ENCODE measurements around the gene DNAJC2.
"Not testable (repeated sequence)": the region's sequence is repeated elsewhere in the genome, so short reads cannot be mapped to it uniquely, and the experiment has no call there.

DNA sequence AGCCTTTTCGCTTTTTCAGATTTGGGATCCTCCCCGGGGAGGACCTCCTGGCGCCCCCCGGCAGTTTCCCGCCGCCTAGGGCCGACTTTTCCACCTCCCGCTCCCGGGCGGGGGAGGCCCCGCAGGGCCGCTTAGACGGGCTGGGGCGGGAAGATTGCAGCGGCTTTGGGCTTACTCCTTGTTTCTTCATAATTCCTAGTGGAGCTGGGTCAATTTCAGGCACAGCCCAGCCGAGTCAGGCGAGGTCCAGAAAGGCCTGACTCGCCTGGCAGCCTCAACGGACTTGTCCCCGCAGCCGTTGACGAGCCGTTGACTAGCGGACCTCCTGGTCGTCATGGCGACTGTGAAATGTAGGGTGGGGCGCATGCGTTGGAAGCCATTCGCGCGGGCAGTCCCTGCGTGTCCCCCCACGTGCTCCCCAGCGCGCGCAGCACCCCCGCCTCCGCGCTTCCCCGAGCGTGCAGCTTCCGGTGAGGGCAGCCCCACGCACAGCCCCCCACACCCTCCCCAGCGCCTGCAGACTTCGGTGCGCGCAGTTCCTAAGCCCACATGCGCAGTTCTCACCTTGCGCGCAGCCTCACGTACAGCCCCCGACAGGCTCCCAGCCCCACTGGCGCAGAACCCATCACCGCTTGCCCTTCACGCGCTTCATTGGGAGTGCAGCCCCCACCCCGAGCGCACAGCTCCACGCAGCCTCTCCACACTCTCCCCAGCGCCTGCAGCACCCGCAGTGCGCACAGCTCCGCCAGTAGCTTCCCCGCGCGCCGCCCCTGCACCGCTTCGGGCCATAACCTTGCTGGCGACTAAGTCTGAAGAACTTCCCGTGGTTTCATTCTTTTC lies 64.4 kb downstream of the DNAJC2 start:
- TF ChIP-seq, protein P1, sequence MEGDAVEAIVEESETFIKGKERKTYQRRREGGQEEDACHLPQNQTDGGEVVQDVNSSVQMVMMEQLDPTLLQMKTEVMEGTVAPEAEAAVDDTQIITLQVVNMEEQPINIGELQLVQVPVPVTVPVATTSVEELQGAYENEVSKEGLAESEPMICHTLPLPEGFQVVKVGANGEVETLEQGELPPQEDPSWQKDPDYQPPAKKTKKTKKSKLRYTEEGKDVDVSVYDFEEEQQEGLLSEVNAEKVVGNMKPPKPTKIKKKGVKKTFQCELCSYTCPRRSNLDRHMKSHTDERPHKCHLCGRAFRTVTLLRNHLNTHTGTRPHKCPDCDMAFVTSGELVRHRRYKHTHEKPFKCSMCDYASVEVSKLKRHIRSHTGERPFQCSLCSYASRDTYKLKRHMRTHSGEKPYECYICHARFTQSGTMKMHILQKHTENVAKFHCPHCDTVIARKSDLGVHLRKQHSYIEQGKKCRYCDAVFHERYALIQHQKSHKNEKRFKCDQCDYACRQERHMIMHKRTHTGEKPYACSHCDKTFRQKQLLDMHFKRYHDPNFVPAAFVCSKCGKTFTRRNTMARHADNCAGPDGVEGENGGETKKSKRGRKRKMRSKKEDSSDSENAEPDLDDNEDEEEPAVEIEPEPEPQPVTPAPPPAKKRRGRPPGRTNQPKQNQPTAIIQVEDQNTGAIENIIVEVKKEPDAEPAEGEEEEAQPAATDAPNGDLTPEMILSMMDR (IDR thresholded peaks at IDR 0.05; ENCODE audit: insufficient read depth, low read depth, low read length), result not testable (repeated sequence)
- TF ChIP-seq EZH2 (IDR thresholded peaks at IDR 0.05; ENCODE audit: insufficient read depth, low read length), result not testable (repeated sequence)

Measured in astrocyte (in vitro differentiated cells and primary cell).